Naive thymus-derived CD4-positive, alpha-beta T cell (primary cell): ENCODE results near the gene DVL2. TPM values are rescaled to one million over a fixed set of nuclear protein-coding genes. Genes with fewer than 3 reads are reported as not detected.
A peak's percentile ranks its signal among the peaks of the same experiment; 100 is the strongest.

Source experiments
- ATAC-seq: fragments of 150-1000 bp; cut with Tn5 transposase; 2 replicates; pipeline ENCODE4 v1.10.0; 2021; ENCODE audit warnings: mild to moderate bottlenecking, moderate library complexity
- CTCF ChIA-PET: fragments of 350-600 bp; sonication (Branson Sonifier 250); formaldehyde crosslinking; loops from one replicate; lab custom pipeline; 2021; ENCODE audit warnings: antibody characterized with exemption; lab: Charles Lee
- POLR2A ChIA-PET: fragments of 350-600 bp; sonication (Branson Sonifier 250); formaldehyde crosslinking; loops from one replicate; lab custom pipeline; 2021; ENCODE audit warnings: antibody characterized with exemption, inconsistent platforms; lab: Charles Lee
- DNase-seq, 9 donors: peaks; one replicate each; pipeline versions ENCODE4 v3.0.0 to v3.0.0-alpha.2; 2020 to 2022; ENCODE audit warnings: mixed read lengths in 1 of 9
- H3K27ac ChIP-seq: one replicate; pipeline ENCODE4 v1.7.0; 2013; ENCODE audit warnings: mild to moderate bottlenecking, low read depth, low read length, moderate library complexity
- H3K27me3 ChIP-seq, 2 donors: one replicate each; pipeline ENCODE4 v1.7.0; 2013; ENCODE audit warnings: low read length in 2 of 2, mild to moderate bottlenecking in 2 of 2, moderate library complexity in 2 of 2; ENCODE audit not compliant: control insufficient read depth in 2 of 2, insufficient read depth in 2 of 2
- H3K36me3 ChIP-seq, 3 experiments: 1 replicate in 2 of 3; 2 replicates in 1 of 3; pipeline ENCODE4 v1.7.0; 2013; ENCODE audit warnings: low read length in 3 of 3, mild to moderate bottlenecking in 3 of 3, moderate library complexity in 1 of 3; ENCODE audit not compliant: insufficient read depth in 3 of 3, control insufficient read depth in 2 of 3
- H3K4me1 ChIP-seq, 2 donors: one replicate each; pipeline ENCODE4 v1.7.0; 2013; ENCODE audit warnings: low read length in 2 of 2, mild to moderate bottlenecking in 2 of 2, moderate library complexity in 1 of 2; ENCODE audit not compliant: control insufficient read depth in 2 of 2, insufficient read depth in 2 of 2
- H3K4me3 ChIP-seq: 2 replicates; pipeline ENCODE4 v1.7.0; 2013; ENCODE audit warnings: mild to moderate bottlenecking, low read length
- H3K9me3 ChIP-seq, 3 experiments: 1 replicate in 2 of 3; 2 replicates in 1 of 3; pipeline ENCODE4 v1.7.0; 2013; ENCODE audit warnings: low read length in 3 of 3; ENCODE audit not compliant: control insufficient read depth in 2 of 3
- H3K27ac Mint-ChIP-seq, 9 donors: one replicate each; pipeline ENCODE4 v1.8.0; 2020 to 2022; ENCODE audit warnings: mixed read lengths in 9 of 9, mild to moderate bottlenecking in 8 of 9, moderate library complexity in 5 of 9, inconsistent platforms in 2 of 9
- H3K27me3 Mint-ChIP-seq, 5 donors: one replicate each; pipeline ENCODE4 v1.8.0; 2021 to 2022; ENCODE audit warnings: mixed read lengths in 5 of 5, mild to moderate bottlenecking in 1 of 5
- H3K36me3 Mint-ChIP-seq, 5 donors: one replicate each; pipeline ENCODE4 v1.8.0; 2020 to 2022; ENCODE audit warnings: mixed read lengths in 5 of 5, mild to moderate bottlenecking in 3 of 5, inconsistent platforms in 1 of 5
- H3K4me1 Mint-ChIP-seq, 7 donors: one replicate each; pipeline ENCODE4 v1.8.0; 2020 to 2022; ENCODE audit warnings: mixed read lengths in 7 of 7, mild to moderate bottlenecking in 3 of 7, inconsistent platforms in 1 of 7
- H3K4me3 Mint-ChIP-seq, 10 donors: one replicate each; pipeline ENCODE4 v1.8.0; 2020 to 2022; ENCODE audit warnings: mild to moderate bottlenecking in 10 of 10, mixed read lengths in 10 of 10, moderate library complexity in 6 of 10, inconsistent platforms in 2 of 10
- H3K9me3 Mint-ChIP-seq, 11 donors: one replicate each; pipeline ENCODE4 v1.8.0; 2020 to 2022; ENCODE audit warnings: mixed read lengths in 11 of 11, mild to moderate bottlenecking in 4 of 11, inconsistent platforms in 1 of 11, moderate library complexity in 1 of 11
- intact Hi-C, 2 donors: fragments of 100-400 bp; cut with micrococcal nuclease; formaldehyde crosslinking; loops; one replicate each; pipeline ENCODE4 v1.15.1; 2023
- polyA plus RNA-seq, 2 donors: library from polyadenylated mRNA; unstranded; fragments of 300-500 nt; fragmentation: Illumina TruSeq; gene quantifications; one replicate each; pipeline ENCODE4 v1.2.3, GENCODE V29; 2021
- total RNA-seq, 6 experiments: library from RNA in 5 of 6; stranded (reverse) in 5 of 6; gene quantifications; 1 replicate in 5 of 6; 2 replicates in 1 of 6; pipeline ENCODE4 v1.2.3 and lab custom pipeline; 2021 to 2026

The DVL2 gene
- total and polyA plus RNA-seq, 7 experiments from 2014 or later, result 15.1 to 91.5 (median 51.3) TPM

GRCh38 chr17:7241783-7242716, 7.7 kb upstream of the DVL2 start, which contains the start of gene GABARAP:
GABARAP (minus strand) TSS chr17:7242449; CDS start chr17:7242330, 119 bp downstream.
- CTCF ChIA-PET, result interaction anchor here (0.7 to 1.8 kb wide), 5 partner anchors 10 to 273 kb away, joined by 3 to 6 read pairs (median 4); partner anchors contain the start of genes ACADVL, CTDNEP1, DLG4 and ELP5
- Mint-ChIP-seq H3K27me3 (peaks cover 0 to 5% (median 0%) of the 10 kb centered on the region in 5 donors), H3K27ac (peak within 1 kb of the TSS; percentile 96 to 100 (median 98)), H3K4me3 (peak within 1 kb of the TSS; percentile 88 to 98 (median 96)), H3K36me3 (peaks cover 7 to 31% (median 20%) of the 10 kb centered on the region in 5 donors), H3K4me1 (peaks cover 27 to 51% (median 40%) of the 10 kb centered on the region in 7 donors), H3K9me3 (peaks cover 0 to 9% (median 0%) of the 10 kb centered on the region in 11 donors)
- Histone ChIP-seq H3K27me3 (no peaks in the 10 kb centered on the region), H3K4me3 (peak within 1 kb of the TSS; percentile 100), H3K4me1 (peaks cover 22 to 33% of the 10 kb centered on the region in 2 donors), H3K36me3 (peaks cover 13 to 44% (median 21%) of the 10 kb centered on the region in 3 experiments), H3K27ac (peak within 1 kb of the TSS; percentile 92), H3K9me3 (no peaks in the 10 kb centered on the region)
- intact Hi-C loops, result loop anchor here (2.0 to 5.0 kb wide), 3 partner anchors 207 to 590 kb away; partner anchors contain the start of genes C17orf100 (in 1 of the 2) and MED31 (in 1 of the 2)
- DNase-seq (peak; percentile 81 to 92 (median 89)), ATAC-seq (peak; percentile 65)
- POLR2A ChIA-PET, result interaction anchor here (0.6 to 14.4 kb wide), 21 partner anchors 8 to 1773 kb away, joined by 3 to 265 read pairs (median 4); partner anchors contain the start of genes ACADVL, ACAP1, CTDNEP1 and DHX33

DNA sequence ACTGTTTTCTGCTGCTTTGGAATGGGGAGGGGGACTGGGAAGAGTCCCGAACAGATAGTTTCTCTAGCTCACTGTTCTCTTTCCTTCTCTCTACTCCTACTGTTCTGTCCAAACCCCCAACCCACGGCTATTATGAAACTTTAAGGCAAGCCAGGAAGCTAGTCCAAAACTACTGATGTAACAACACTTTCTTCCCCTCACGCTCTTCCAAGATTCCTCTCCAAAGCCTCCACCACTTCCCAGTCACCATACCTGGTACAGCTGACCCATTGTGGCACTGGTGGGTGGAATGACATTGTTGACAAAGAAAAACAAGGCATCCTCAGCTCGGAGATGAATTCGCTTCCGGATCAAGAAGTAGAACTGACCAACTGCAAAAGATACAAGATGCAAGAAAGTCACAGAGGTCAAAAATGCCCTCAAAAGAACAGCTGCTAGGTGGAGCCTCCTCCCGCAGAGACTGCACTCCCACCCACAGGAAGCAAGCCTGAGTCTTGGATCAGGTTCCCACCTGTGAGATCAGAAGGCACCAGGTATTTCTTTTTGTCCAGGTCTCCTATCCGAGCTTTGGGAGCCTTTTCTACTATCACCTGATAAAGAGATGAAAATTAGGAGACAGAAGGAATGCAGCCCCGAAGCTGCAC, 6.9 kb upstream of the DVL2 start:
- H3K27ac Mint-ChIP-seq, result peak overlapping the region; percentile 96 to 100 (median 98)
- Histone ChIP-seq H3K27ac (peak overlapping the region; percentile 92), H3K9me3 (no peaks in the 10 kb centered on the region), H3K4me3 (peak overlapping the region; percentile 100), H3K36me3 (peaks cover 8 to 44% (median 19%) of the 10 kb centered on the region in 3 experiments), H3K27me3 (no peaks in the 10 kb centered on the region), H3K4me1 (peaks cover 22 to 37% of the 10 kb centered on the region in 2 donors)
- H3K27me3 Mint-ChIP-seq, result peaks cover 0 to 5% (median 0%) of the 10 kb centered on the region in 5 donors
- POLR2A ChIA-PET, result interaction anchor here (0.7 to 14.4 kb wide), 9 partner anchors 9 to 446 kb away, joined by 3 to 265 read pairs (median 13); partner anchors contain the start of genes ACADVL, ACAP1, CTDNEP1 and DLG4
- H3K9me3 Mint-ChIP-seq, result peaks cover 0 to 9% (median 0%) of the 10 kb centered on the region in 11 donors
- DNase-seq, result no peak
- peak overlapping the region; percentile 88 to 98 (median 96) for H3K4me3 Mint-ChIP-seq
- H3K4me1 Mint-ChIP-seq, result peaks cover 31 to 51% (median 46%) of the 10 kb centered on the region in 7 donors
- intact Hi-C loops, result loop anchor here in 1 of 2 donors (5.0 kb wide), 1 partner anchor 589 kb away; the partner anchor contains the start of genes C17orf100 and MED31
- H3K36me3 Mint-ChIP-seq, result peaks cover 7 to 31% (median 21%) of the 10 kb centered on the region in 5 donors
- CTCF ChIA-PET, result interaction anchor here (0.7 to 1.8 kb wide), 3 partner anchors 10 to 274 kb away, joined by 3 to 6 read pairs (median 4); partner anchors contain the start of genes ACADVL, CTDNEP1, DLG4 and ELP5
- no peak for ATAC-seq

DNA sequence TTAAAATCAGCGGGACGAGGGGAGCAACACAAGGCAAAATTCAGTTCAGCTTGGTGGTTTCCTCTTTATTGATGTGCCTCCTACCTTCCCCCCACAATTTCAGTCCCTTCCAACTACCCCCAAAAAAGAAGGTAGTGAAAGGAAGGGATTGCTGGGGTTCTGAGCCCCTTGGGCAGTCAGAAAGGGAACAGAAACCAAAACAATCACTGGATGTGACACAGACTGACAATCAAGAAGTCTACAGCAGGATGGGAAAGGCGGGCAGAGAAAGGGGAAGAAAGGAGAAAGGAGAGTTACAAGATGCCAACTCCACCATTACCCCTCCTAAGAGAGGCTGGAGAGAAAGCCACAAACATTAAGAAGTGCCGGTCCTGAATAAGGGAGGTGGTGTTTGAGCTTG, 6.1 kb upstream of the DVL2 start:
- ATAC-seq, result no peak
- H3K27ac ChIP-seq, result peak overlapping the region; percentile 92
- Mint-ChIP-seq H3K36me3 (peaks cover 5 to 32% (median 21%) of the 10 kb centered on the region in 5 donors), H3K27ac (peak overlapping the region; percentile 29 to 100 (median 97)), H3K4me1 (peaks cover 38 to 57% (median 52%) of the 10 kb centered on the region in 7 donors), H3K9me3 (peaks cover 0 to 10% (median 0%) of the 10 kb centered on the region in 11 donors), H3K27me3 (peaks cover 0 to 5% (median 0%) of the 10 kb centered on the region in 5 donors), H3K4me3 (peak overlapping the region; percentile 88 to 98 (median 95))
- no peak overlapping the region for H3K4me3 ChIP-seq
- no peaks in the 10 kb centered on the region for H3K27me3 ChIP-seq
- CTCF ChIA-PET, result no interaction called here
- POLR2A ChIA-PET, result interaction anchor here (0.6 to 14.4 kb wide), 10 partner anchors 8 to 447 kb away, joined by 3 to 265 read pairs (median 13); partner anchors contain the start of genes ACADVL, ACAP1, CTDNEP1 and DLG4
- intact Hi-C loops, result loop anchor here in 1 of 2 donors (5.0 kb wide), 1 partner anchor 588 kb away; the partner anchor contains the start of genes C17orf100 and MED31
- H3K36me3 ChIP-seq, result peaks cover 5 to 47% (median 13%) of the 10 kb centered on the region in 3 experiments
- peaks cover 22 to 37% of the 10 kb centered on the region in 2 donors for H3K4me1 ChIP-seq
- DNase-seq, result no peak
- no peaks in the 10 kb centered on the region for H3K9me3 ChIP-seq

DNA sequence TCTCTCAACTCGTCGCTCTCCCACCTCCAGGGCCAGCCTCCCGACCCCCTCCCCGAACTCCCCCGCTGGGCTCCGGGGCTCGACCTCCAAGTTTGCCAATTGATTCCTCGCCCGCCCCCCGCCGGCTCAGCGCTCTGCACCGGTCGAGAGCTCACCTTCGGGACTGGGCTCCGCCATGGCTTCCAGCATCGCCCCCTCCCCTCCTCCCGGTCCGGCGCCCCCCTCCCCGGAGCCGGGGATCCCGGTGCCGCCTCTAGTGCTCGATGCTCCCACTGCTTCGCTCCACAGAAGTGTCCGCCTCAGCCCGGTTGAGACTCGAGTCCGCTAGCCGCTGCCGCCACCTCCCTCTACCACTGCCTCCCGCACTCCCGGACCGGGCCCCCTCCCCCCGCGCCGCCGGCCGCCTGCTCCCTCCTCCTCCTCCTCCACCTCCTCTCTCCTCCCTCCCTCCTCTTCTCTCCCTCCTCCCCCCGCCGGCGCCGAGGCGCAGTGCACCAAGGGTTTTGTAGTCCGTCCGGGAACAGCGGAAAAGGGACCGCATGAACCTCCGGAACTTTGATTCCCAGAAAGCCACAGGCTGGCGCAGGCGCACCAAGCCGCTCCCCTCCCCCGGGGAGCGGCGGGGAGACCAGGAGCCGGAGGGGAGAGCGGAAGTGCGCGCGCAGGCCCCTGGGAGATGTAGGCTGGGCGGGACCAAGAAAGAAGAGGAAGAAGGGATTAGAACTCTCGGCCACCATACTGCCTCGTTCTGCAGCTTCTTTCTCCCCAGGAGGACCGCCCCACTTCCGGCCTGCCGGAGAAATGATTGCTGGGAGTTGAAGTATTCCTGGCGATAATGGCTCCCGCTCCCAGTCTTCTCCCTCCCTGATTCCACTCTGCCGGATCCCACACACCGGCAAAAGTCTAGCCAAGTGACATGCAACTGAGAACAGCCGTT, 5.0 kb upstream of the DVL2 start, which contains the start of gene PHF23:
PHF23 (minus strand) TSS at position 367 of the 937 bp plus-strand sequence; CDS start at position 189, 178 bp downstream.
- intact Hi-C loops, result loop anchor here (1.0 to 10.0 kb wide), 18 partner anchors 13 to 917 kb away; partner anchors contain the start of genes EIF5A (in 2 of the 2), ELP5 (in 2 of the 2), TMEM102 (in 2 of the 2) and TP53 (in 2 of the 2)
- peaks cover 0 to 7% (median 0%) of the 10 kb centered on the region in 5 donors for H3K27me3 Mint-ChIP-seq
- Histone ChIP-seq H3K4me3 (peak within 1 kb of the TSS; percentile 76), H3K27me3 (no peaks in the 10 kb centered on the region), H3K9me3 (no peaks in the 10 kb centered on the region), H3K27ac (peak within 1 kb of the TSS; percentile 92), H3K4me1 (peaks cover 32 to 44% of the 10 kb centered on the region in 2 donors), H3K36me3 (peaks cover 5 to 49% (median 8%) of the 10 kb centered on the region in 3 experiments)
- DNase-seq (peak; percentile 91 to 98 (median 97)), ATAC-seq (peak; percentile 78)
- CTCF ChIA-PET, result interaction anchor here (1.6 kb wide), 1 partner anchor 19 kb away, joined by 9 read pairs; the partner anchor contains the start of genes ACADVL and DLG4
- peaks cover 5 to 34% (median 18%) of the 10 kb centered on the region in 5 donors for H3K36me3 Mint-ChIP-seq
- peaks cover 38 to 67% (median 60%) of the 10 kb centered on the region in 7 donors for H3K4me1 Mint-ChIP-seq
- H3K27ac Mint-ChIP-seq, result peak within 1 kb of the TSS; percentile 55 to 100 (median 95)
- POLR2A ChIA-PET, result interaction anchor here (0.6 to 14.4 kb wide), 14 partner anchors 11 to 448 kb away, joined by 3 to 265 read pairs (median 5); partner anchors contain the start of genes ACADVL, ACAP1, CTDNEP1 and DLG4
- H3K9me3 Mint-ChIP-seq, result peaks cover 0 to 13% (median 0%) of the 10 kb centered on the region in 11 donors
- peak within 1 kb of the TSS; percentile 88 to 98 (median 95) for H3K4me3 Mint-ChIP-seq
